Measurements from ENCODE around the gene ZNF425.

ZNF425 gene

DNA sequence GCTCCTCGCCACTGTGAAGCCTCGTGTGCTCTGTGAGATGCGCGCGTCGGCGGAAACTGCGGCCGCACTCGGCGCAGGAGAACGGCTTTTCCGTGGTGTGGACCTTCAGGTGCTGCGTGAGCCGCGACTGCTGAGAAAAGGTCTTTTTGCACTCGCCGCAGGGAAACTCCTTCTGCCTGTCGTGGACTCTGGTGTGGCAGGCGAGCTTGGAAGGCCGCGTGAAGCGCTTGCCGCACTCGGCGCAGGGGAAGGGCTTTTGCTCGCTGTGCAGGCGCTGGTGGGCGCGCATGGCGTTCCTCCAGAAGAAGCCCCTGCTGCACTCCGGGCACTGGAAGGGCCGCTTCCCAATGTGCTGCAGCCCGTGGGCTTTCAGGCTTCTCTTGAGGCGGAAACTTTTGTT lies 21.9 kb downstream of the ZNF425 start:
- Histone ChIP-seq H3K27me3 (ENCODE audit: control insufficient read depth, low read length) (peaks cover 5% of the 10 kb centered on the region; the same call in 1 of the 2 replicates), H3K4me1 (ENCODE audit: control insufficient read depth, low read length) (no peaks in the 10 kb centered on the region), H3K9me3 (ENCODE audit: control insufficient read depth, insufficient read depth, low read length) (no peaks in the 10 kb centered on the region), H3K4me3 (ENCODE audit: low read length) (no peak overlapping the region), H4K20me1 (ENCODE audit: control insufficient read depth, insufficient read depth, low read depth, low read length) (no peaks in the 10 kb centered on the region), H3K36me3 (ENCODE audit: control insufficient read depth, low read length) (no peaks in the 10 kb centered on the region), H3K27ac (ENCODE audit: low read depth, low read length) (no peak overlapping the region), H3F3A (ENCODE audit: control insufficient read depth, insufficient read depth) (no peaks in the 10 kb centered on the region), H3K4me2 (ENCODE audit: low read length) (no peak overlapping the region), H3K79me2 (ENCODE audit: control insufficient read depth, low read length) (no peaks in the 10 kb centered on the region), H3K9me2 (replicated peaks; ENCODE audit: control insufficient read depth, low read length) (no peaks in the 10 kb centered on the region)
- TF ChIP-seq EZH2phosphoT487 (IDR thresholded peaks at IDR 0.05; ENCODE audit: borderline replicate concordance, low read length) (no peak), CTCF (IDR thresholded peaks at IDR 0.05; ENCODE audit: low read depth, low read length, poor library complexity, severe bottlenecking) (no peak)

- no peaks in the 10 kb centered on the region for H3K9me2 ChIP-seq (replicated peaks; ENCODE audit: control insufficient read depth, low read length)
- H3K4me3 ChIP-seq (ENCODE audit: low read length), result no peak overlapping the region
- TF ChIP-seq EZH2phosphoT487 (IDR thresholded peaks at IDR 0.05; ENCODE audit: borderline replicate concordance, low read length) (no peak), CTCF (IDR thresholded peaks at IDR 0.05; ENCODE audit: low read depth, low read length, poor library complexity, severe bottlenecking) (no peak)
- no peaks in the 10 kb centered on the region for H3K79me2 ChIP-seq (ENCODE audit: control insufficient read depth, low read length)
- no peak overlapping the region for H3K27ac ChIP-seq (ENCODE audit: low read depth, low read length)
- no peaks in the 10 kb centered on the region for H3K9me3 ChIP-seq (ENCODE audit: control insufficient read depth, insufficient read depth, low read length)
- H4K20me1 ChIP-seq (ENCODE audit: control insufficient read depth, insufficient read depth, low read depth, low read length), result no peaks in the 10 kb centered on the region
- no peak overlapping the region for H3K4me2 ChIP-seq (ENCODE audit: low read length)
- no peaks in the 10 kb centered on the region for H3F3A ChIP-seq (ENCODE audit: control insufficient read depth, insufficient read depth)
- no peaks in the 10 kb centered on the region for H3K4me1 ChIP-seq (ENCODE audit: control insufficient read depth, low read length)
- no peaks in the 10 kb centered on the region for H3K36me3 ChIP-seq (ENCODE audit: control insufficient read depth, low read length)
- peaks cover 5% of the 10 kb centered on the region; the same call in 1 of the 2 replicates for H3K27me3 ChIP-seq (ENCODE audit: control insufficient read depth, low read length)
These were observed 22.7 kb downstream of the ZNF425 start for GRCh38 chr7:149103424-149103823.

DNA sequence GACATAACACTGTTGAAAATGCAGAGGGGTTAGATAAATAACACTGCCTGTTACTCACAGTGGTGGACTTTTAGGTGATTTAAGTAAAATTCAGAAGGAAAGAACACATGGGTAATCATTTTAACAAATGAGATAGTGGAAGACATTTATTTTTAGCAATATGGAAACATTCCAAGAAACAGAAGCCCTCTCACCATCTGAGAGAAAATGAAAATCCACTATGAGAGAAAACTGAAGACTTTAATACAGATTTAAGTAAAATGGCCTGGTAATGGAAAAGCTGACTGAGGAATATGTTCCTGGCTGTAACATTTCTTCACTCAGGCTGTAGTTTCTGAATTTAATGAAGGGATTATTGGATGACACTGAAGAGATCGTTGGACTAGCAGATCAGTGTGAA lies 23.5 kb downstream of the ZNF425 start:
- H3K9me3 ChIP-seq (ENCODE audit: control insufficient read depth, insufficient read depth, low read length), result no peaks in the 10 kb centered on the region
- no peak overlapping the region for H3K4me2 ChIP-seq (ENCODE audit: low read length)

More for the DNA sequence above, 23.5 kb downstream of the ZNF425 start:
- Histone ChIP-seq H3K79me2 (ENCODE audit: control insufficient read depth, low read length) (no peaks in the 10 kb centered on the region), H3K27ac (ENCODE audit: low read depth, low read length) (no peak overlapping the region), H3K27me3 (ENCODE audit: control insufficient read depth, low read length) (peaks cover 5% of the 10 kb centered on the region; the same call in 1 of the 2 replicates), H3K4me1 (ENCODE audit: control insufficient read depth, low read length) (no peaks in the 10 kb centered on the region), H3K36me3 (ENCODE audit: control insufficient read depth, low read length) (no peaks in the 10 kb centered on the region), H3K9me2 (replicated peaks; ENCODE audit: control insufficient read depth, low read length) (no peaks in the 10 kb centered on the region), H3K4me3 (ENCODE audit: low read length) (no peak overlapping the region), H3F3A (ENCODE audit: control insufficient read depth, insufficient read depth) (no peaks in the 10 kb centered on the region), H4K20me1 (ENCODE audit: control insufficient read depth, insufficient read depth, low read depth, low read length) (no peaks in the 10 kb centered on the region)
- TF ChIP-seq CTCF (IDR thresholded peaks at IDR 0.05; ENCODE audit: low read depth, low read length, poor library complexity, severe bottlenecking) (no peak), EZH2phosphoT487 (IDR thresholded peaks at IDR 0.05; ENCODE audit: borderline replicate concordance, low read length) (no peak)
